Stimulated activated naive CD8-positive, alpha-beta T cell treated with anti-CD3 and anti-CD28 coated beads, Interleukin-15, Interleukin-2, amounts not matched to agents 100 ng/mL and 50 ng/mL, for 24 hours (primary cell): ENCODE results near the gene TMEM209.
A peak's percentile ranks its signal among the peaks of the same experiment; 100 is the strongest.
"Not testable (repeated sequence)": the region's sequence is repeated elsewhere in the genome, so short reads cannot be mapped to it uniquely, and the experiment has no call there.

Experiments
- H3K27ac Mint-ChIP-seq: one replicate; pipeline ENCODE4 v1.8.0; 2021; ENCODE audit warnings: mild to moderate bottlenecking, mixed read lengths
- H3K27me3 Mint-ChIP-seq: one replicate; pipeline ENCODE4 v1.8.0; 2021; ENCODE audit warnings: mixed read lengths
- H3K36me3 Mint-ChIP-seq: one replicate; pipeline ENCODE4 v1.8.0; 2021; ENCODE audit warnings: low read depth, mixed read lengths
- H3K4me1 Mint-ChIP-seq: one replicate; pipeline ENCODE4 v1.8.0; 2021; ENCODE audit warnings: low read depth, mixed read lengths
- H3K4me3 Mint-ChIP-seq: one replicate; pipeline ENCODE4 v1.8.0; 2021; ENCODE audit warnings: mild to moderate bottlenecking, mixed read lengths
- H3K9me3 Mint-ChIP-seq: one replicate; pipeline ENCODE4 v1.8.0; 2021; ENCODE audit warnings: mixed read lengths

TMEM209 gene

DNA sequence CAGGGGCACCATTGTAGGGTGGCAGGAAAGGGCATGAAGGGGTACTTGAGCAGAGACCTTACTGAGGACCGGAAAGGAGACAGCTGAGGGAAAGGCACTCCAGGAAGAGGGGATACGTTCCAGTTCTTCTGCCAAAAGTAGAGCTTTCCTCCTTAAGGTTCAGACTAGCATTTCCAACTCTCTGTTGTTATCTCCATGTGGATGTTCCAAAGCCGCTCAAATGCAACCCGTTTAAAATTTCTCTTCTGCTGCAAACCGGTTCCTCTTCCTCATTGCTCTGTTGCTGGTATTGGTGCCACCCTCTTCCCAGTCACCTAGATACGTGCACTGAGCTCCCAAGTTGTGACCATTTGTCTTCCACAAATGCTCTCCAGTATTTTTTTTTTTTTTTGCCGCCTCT, 47.5 kb downstream of the TMEM209 start:
- Mint-ChIP-seq H3K4me1 (no peaks in the 10 kb centered on the region), H3K4me3 (no peak overlapping the region), H3K27ac (no peak overlapping the region), H3K9me3 (no peaks in the 10 kb centered on the region), H3K36me3 (peaks cover 55% of the 10 kb centered on the region), H3K27me3 (peaks cover 4% of the 10 kb centered on the region)

DNA sequence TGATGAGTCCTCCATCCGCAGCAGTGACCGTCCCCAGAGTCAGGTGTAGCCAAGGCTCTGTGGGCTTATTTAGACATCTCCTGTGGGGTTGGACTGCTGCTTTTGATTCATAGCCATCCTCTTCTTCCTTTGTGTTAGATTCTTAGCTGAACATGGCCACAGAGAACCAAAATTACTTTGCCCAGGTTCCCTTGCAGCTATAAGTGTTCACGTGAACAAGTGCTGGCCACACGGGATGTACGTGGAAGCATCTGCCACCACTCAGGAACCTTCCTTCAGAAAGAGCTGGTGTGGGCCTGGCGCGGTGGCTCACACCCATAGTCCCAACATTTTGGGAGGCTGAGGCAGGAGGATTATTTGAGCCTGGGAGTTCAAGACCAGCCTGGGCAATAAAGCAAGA, 49.1 kb downstream of the TMEM209 start:
- Mint-ChIP-seq H3K36me3 (peaks cover 39% of the 10 kb centered on the region), H3K4me1 (no peaks in the 10 kb centered on the region), H3K27me3 (peaks cover 4% of the 10 kb centered on the region), H3K4me3 (no peak overlapping the region), H3K27ac (no peak overlapping the region), H3K9me3 (no peaks in the 10 kb centered on the region)

DNA sequence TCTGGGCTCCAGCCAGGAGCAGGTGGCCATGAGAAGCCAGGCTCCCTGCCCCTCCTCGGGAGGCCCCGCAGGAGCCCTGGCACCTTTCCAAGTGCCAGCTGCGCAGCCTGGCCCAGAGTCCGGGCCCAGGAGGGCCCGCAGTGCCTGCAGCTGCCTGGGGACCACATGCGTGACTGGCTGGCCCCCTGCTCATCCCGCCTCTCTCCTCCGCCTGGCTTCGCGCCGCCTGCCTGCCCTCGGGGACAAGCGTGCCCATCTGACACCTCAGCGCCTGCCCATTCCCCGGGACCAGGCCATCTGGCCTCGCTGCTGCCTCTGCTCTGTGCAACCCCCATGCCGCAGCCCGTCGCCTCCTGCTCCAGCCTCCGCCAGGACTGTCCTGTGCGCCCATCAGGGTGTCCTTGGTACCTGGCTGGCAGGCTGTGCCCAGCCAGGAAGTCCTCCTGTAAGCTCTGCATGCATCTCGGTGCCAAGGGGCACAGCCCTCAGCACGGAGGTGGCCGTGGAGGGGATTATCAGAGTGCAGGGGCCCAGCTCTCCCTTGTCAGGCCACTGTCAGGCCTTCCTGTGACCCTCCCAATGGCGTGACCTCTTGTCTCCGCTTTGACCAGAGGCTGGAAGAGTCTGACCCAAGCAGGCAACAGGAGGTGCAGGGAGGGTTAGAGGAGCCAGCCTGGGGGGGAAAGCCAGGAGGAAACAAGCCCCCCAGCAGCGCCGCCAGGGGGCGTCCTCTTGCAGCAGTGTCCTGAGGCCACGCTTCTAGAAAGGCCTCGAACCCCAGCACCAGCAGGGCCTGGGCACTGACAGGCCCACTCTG, 50.5 kb downstream of the TMEM209 start:
- H3K27ac Mint-ChIP-seq = no peak overlapping the region
- peaks cover 25% of the 10 kb centered on the region for H3K36me3 Mint-ChIP-seq
- H3K27me3 Mint-ChIP-seq = peaks cover 7% of the 10 kb centered on the region
- no peaks in the 10 kb centered on the region for H3K9me3 Mint-ChIP-seq
- peaks cover 4% of the 10 kb centered on the region for H3K4me1 Mint-ChIP-seq
- no peak overlapping the region for H3K4me3 Mint-ChIP-seq

DNA sequence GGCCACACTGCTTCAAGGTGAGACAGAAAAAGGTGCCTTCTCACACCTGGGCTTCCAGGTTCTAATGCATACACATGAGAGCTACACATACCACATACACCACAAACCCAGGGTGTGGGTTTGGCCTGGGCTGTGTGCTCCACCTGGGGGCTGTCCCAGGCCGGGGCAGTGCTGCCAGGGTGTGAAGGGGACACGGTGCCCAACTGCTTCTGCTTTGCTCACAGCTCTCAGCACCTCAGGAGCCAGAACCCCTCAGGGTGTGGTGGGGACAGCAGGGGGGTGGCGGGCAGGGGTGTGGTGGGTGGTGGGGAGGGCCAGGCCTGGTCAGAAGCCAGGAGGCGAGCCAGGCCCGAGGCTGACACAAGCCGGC, 51.1 kb downstream of the TMEM209 start:
- no peaks in the 10 kb centered on the region for H3K9me3 Mint-ChIP-seq
- peaks cover 4% of the 10 kb centered on the region for H3K4me1 Mint-ChIP-seq
- H3K4me3 Mint-ChIP-seq = no peak overlapping the region
- H3K27me3 Mint-ChIP-seq = peaks cover 7% of the 10 kb centered on the region
- H3K36me3 Mint-ChIP-seq = peaks cover 19% of the 10 kb centered on the region
- no peak overlapping the region for H3K27ac Mint-ChIP-seq

DNA sequence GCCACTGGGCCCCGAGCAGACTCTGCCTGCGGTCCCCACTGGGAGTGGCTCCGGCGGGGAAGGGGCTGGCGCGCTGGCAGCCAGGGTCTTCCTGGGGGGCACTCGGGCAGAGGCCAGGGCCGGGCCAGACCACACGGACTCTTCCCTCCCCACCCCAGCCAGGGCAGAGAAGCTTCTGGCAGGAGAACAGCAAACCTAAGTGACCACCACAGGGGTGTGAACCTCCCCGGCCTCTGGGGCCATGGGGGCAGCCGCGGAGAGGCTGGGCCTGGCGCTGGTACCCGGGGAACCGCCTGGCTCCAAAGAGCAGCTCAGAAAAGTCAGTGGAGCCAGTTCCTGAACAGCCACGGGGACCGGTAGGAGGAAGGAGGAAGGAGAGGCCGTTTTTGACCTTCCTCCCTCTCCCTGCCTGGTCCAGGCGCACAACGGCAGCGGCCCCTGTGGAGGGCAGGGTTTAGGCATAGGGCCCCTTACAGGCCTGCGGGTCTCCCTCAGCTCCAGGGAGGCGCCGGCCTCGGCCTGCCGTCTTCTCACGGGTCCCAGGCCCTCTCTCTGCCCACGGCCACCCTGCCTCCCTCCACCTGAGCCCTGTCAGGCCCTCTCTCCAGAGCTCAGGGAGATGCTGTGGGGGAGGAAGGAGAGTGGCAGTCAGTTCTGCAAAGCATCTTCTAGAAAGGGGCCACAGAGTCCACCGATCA, 51.8 kb downstream of the TMEM209 start:
- Mint-ChIP-seq H3K27ac (no peak overlapping the region), H3K9me3 (no peaks in the 10 kb centered on the region), H3K27me3 (peaks cover 7% of the 10 kb centered on the region), H3K4me3 (no peak overlapping the region), H3K36me3 (peaks cover 12% of the 10 kb centered on the region), H3K4me1 (peaks cover 4% of the 10 kb centered on the region)

DNA sequence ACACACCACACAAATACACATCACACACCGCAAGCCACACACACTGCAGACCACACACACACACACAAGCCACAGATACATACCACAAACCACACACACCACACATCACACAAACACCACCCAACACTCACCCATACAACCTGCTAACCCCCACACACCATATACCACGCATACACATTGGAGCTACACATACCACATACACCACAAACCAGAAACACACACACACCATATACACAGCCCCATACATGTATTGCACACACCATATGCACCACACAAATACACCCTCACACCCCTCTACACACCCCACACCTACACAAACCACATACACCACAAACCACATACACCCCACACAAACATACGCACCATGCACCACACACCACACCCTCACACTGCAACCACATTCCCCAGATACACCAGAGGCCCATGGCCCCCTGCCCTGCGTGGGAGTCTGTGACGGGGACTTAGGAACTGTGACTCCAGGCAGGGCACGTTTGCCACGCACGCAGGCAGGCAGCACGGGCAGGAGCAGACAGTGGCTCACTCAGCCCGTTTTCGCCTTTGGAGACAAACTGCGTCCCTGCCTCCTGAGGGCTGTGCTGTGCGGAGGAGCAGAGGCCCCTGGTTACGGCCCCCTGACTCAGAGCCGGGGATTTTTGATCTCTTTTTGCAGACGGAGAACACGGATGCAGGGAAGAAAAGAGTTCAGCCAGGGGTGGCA, 52.6 kb downstream of the TMEM209 start:
- Mint-ChIP-seq H3K36me3 (peaks cover 4% of the 10 kb centered on the region), H3K4me1 (peaks cover 4% of the 10 kb centered on the region), H3K9me3 (no peaks in the 10 kb centered on the region), H3K4me3 (no peak overlapping the region), H3K27ac (no peak overlapping the region), H3K27me3 (peaks cover 7% of the 10 kb centered on the region)

DNA sequence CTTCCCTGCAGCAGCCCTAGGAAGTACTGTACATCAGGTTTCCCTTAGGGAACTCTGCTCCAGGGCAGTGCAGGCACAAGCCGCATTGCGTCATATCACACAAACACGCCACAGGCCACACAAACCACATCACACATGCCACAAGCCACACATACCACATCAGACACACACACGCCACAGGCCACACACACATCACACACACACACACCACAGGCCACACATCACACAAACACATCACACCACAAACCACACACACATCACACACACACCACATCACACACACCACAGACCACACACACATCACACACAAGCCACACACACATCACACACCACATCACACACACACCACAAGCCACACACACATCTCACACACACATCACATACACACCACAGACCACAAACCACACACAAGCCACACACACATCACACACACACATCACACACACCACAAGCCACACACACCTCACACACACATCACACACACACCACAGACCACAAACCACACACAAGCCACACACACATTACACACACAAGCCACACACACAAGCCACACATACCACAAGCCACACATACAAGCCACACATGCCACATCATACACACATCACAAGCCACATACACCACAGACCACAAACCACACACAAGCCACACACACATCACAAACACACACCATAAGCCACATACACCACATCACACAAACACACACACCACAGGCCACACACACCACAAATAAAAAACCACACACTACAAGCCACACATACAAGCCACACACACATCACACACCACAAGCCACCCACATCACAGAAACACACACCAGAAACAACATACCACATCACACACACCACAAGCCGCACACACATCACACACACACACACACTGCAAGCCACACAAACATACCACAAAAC, 53.4 kb downstream of the TMEM209 start:
- Mint-ChIP-seq H3K27me3 (peaks cover 7% of the 10 kb centered on the region), H3K27ac (no peak overlapping the region), H3K4me3 (no peak overlapping the region), H3K4me1 (peaks cover 4% of the 10 kb centered on the region), H3K36me3 (no peaks in the 10 kb centered on the region), H3K9me3 (no peaks in the 10 kb centered on the region)

DNA sequence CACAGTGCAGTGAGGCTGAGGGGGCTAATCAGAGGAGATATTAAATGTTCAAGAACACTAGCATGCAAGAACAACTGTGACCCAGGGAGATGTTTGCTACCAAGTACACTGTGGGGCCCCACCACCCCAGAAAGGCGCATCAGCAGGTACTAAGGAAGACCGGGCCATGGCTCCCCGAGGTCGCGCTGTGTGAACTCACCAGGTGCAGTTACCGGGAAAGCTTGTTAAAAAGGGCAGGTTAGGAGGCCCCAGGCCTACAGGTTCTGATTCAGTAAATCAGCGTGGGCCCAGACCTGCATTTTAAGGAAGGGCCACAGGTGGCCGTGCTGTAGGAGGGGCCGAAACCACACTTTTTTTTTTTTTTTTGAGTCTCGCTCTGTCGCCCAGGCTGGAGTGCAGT, 54.6 kb downstream of the TMEM209 start:
- Mint-ChIP-seq H3K36me3 (no peaks in the 10 kb centered on the region), H3K4me3 (no peak overlapping the region), H3K27me3 (peaks cover 6% of the 10 kb centered on the region), H3K27ac (peak overlapping the region; percentile 45), H3K4me1 (peaks cover 8% of the 10 kb centered on the region), H3K9me3 (no peaks in the 10 kb centered on the region)

DNA sequence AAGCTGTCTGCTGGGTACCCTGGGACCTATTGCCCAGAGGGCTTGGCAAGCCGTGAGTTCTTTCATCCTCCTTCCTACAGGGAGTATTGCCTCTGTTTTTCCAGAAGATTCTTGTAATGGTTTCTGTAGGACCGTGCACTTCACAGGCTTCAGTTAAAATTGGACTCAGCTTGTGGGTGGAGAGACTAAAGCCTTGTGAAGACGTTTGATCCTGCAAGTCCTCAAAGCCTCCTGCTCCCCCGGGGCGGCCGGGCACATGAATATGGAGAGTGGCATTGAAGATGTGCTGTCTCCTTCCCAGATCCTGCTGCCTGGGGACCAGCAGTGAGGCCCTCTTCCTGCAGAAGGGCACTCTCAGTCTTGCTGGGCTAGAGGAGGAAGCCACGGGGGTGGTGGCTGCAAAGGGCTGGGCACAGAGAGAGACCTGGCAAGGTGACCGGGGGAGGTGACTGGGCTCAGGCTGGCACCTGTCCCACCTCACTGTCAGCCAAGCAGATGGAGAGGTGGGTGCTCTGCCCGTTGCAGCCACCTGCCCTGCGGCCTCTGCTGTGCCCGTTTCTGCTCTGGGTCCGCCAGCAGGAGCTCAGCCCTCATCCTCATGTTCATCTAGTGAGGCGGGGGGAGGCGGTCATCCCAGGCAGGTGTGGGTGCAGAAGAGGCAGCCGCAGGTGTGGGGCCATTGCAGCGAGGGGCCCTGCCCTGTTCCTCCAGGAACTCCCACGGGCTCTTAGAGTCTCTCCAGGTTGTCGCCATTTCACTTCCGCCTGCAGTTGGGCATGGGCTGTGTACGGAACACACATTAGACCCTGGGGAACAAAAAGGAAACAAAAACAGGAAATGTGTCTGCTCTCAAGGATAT, 55.7 kb downstream of the TMEM209 start:
- Mint-ChIP-seq H3K4me3 (no peak overlapping the region), H3K4me1 (peaks cover 9% of the 10 kb centered on the region), H3K9me3 (no peaks in the 10 kb centered on the region), H3K27me3 (peaks cover 3% of the 10 kb centered on the region), H3K36me3 (no peaks in the 10 kb centered on the region), H3K27ac (no peak overlapping the region)

DNA sequence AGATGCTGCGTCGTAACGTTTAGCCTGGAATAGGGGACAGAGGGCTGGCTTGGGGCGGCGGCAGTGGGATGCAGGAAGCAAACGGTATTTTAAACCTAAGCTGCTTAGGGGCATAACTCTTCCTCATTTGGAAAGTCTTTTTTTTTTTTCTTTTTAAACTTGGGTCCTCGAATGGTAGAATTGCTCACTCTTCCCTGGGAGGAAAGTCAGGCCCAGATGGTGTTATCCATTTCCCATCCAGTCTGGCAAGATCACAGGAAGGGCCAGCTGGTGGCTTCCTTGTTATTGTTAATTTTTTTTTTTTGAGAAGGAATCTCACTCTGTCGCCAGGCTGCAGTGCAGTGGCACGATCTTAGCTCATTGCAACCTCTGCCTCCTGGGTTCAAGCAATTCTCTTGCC, 56.6 kb downstream of the TMEM209 start:
- Mint-ChIP-seq H3K9me3 (no peaks in the 10 kb centered on the region), H3K27ac (no peak overlapping the region), H3K27me3 (peaks cover 3% of the 10 kb centered on the region), H3K36me3 (no peaks in the 10 kb centered on the region), H3K4me1 (peaks cover 9% of the 10 kb centered on the region), H3K4me3 (no peak overlapping the region)

DNA sequence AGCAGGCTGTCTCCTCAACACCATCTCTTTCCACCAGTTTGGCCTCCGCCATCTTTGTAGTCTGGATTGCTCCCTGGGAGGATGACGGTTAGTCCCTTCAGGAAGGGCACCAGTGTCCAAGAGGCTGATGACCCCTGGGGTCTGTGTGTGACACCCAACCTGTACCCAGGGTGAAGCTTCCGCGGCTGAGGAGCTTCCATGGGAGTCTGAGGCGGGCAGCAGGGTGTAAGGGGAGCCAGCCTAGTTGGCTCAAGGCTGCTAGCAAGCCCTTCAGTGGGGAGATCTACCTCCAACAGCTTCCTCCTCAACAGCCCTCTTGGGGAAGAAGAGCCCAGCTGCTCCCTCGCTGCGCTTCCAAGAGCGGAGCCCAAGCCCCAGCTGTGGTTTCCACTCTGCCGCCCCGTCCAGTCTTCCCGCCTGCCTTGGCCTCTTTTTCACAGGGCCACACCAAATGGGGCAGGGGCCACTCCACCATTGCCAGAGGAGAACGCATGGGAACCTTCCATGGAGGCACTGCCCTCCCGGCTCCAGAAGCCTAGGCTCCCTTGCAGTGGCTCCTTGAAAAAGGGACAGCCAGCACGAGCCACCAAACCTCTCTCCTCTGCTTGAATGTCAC, 57.4 kb downstream of the TMEM209 start:
- no peak overlapping the region for H3K27ac Mint-ChIP-seq
- no peaks in the 10 kb centered on the region for H3K9me3 Mint-ChIP-seq
- H3K4me1 Mint-ChIP-seq = peaks cover 9% of the 10 kb centered on the region
- H3K27me3 Mint-ChIP-seq = peaks cover 3% of the 10 kb centered on the region
- no peaks in the 10 kb centered on the region for H3K36me3 Mint-ChIP-seq
- no peak overlapping the region for H3K4me3 Mint-ChIP-seq

DNA sequence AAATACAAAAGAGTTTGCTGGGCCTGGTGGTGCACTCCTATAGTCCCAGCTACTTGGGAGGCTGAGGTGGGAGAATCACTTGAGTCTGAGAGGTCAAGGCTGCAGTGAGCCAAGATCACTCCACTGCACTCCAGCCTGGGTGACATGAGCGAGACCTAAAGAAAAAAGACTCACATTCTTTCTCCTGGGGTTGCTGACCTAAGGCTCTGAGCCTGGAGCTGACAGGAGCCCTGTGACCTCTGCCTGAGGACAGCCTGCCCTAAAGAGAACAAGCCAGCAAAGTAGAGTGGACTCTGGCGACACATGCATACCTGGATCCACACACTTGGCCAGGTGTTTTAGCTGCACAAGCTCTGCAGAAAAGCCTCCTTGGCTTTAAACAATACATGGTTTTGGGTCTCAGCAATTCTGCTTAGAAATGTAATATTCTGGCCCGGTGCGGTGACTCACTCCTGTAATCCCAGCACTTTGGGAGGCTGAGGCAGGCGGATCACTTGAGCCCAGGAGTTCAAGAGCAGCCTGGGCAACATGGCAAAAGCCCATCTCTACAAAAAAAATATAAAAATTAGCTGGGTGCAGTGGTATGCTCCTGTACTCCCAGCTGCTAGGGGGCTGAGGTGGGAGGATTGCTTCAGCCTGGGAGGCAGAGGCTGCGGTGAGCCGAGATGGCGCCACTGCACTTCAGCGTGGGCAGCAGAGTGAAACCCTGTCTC, 58.4 kb downstream of the TMEM209 start:
- no peak overlapping the region for H3K27ac Mint-ChIP-seq
- peaks cover 3% of the 10 kb centered on the region for H3K27me3 Mint-ChIP-seq
- H3K4me3 Mint-ChIP-seq = no peak overlapping the region
- H3K9me3 Mint-ChIP-seq = no peaks in the 10 kb centered on the region
- no peaks in the 10 kb centered on the region for H3K36me3 Mint-ChIP-seq
- H3K4me1 Mint-ChIP-seq = peaks cover 9% of the 10 kb centered on the region

DNA sequence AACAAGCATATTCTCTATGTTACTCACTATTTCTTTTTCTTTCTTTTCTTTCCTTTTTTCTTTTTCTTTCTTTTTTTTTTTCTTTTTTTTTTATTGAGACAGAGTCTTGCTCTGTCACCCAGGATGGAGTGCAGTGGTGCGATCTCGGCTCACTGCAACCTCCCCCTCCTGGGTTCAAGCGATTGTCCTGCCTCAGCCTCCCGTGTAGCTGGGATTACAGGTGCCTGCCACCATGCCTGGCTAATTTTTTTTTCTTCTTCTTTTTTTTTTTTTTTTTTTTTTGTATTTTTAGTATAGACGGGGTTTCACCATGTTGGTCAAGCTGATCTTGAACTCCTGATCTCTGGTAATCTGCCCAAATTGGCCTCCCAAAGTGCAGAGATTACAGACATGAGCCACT, 59.1 kb downstream of the TMEM209 start:
- H3K27ac Mint-ChIP-seq, H3K36me3 Mint-ChIP-seq, H3K4me3 Mint-ChIP-seq, H3K27me3 Mint-ChIP-seq, H3K9me3 Mint-ChIP-seq: not testable (repeated sequence)
- H3K4me1 Mint-ChIP-seq = peaks cover 12% of the 10 kb centered on the region
